ENCODE measurements around the gene SPOCK1. TPM values are rescaled to one million over a fixed set of nuclear protein-coding genes. Genes with fewer than 3 reads are reported as not detected.

The SPOCK1 gene
- total and polyA plus RNA-seq, 2 of the 13 experiments (the other 11 are each of a cell fraction or from before 2014, with no cell fraction given): 0.18 to 0.29 TPM

DNA sequence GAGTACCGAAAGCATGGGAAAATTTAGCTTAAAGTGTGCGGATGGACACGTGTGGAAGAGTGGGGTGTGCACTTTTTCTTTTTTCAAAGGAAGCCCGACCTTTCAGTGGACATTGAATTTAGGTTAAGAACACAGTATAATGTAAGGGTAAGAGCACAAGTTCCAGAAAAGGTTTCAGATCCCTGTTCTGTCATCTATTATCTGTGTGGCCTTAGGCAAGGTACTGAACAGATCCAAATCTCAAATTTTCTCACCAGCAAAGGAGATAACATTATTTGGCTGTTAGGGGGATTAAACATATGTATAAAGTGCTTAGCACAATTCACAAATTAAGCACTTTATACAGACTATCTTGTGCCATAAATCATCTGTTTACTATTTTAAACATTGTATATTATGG lies 441.0 kb downstream of the SPOCK1 start:
- CTCF ChIA-PET (ENCODE audit: low intra/inter-chr PET ratio, low total read pairs): no interaction called here
- no peak for TF ChIP-seq HMG20A (CRISPR knock-in tag; IDR thresholded peaks at IDR 0.05; ENCODE audit: borderline replicate concordance)
- TF ChIP-seq SNRNP70 (IDR thresholded peaks at IDR 0.05; ENCODE audit: low read depth, low read length): no peak
- no peak for TF ChIP-seq MXD4 (CRISPR knock-in tag; IDR thresholded peaks at IDR 0.05)
- no peak for TF ChIP-seq ZNF350 (CRISPR knock-in tag; IDR thresholded peaks at IDR 0.05; ENCODE audit: borderline replicate concordance, low read depth)
- no peak for TF ChIP-seq ZNF143 (CRISPR knock-in tag; IDR thresholded peaks at IDR 0.05)
- TF ChIP-seq, protein P1, sequence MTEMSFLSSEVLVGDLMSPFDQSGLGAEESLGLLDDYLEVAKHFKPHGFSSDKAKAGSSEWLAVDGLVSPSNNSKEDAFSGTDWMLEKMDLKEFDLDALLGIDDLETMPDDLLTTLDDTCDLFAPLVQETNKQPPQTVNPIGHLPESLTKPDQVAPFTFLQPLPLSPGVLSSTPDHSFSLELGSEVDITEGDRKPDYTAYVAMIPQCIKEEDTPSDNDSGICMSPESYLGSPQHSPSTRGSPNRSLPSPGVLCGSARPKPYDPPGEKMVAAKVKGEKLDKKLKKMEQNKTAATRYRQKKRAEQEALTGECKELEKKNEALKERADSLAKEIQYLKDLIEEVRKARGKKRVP (CRISPR knock-in tag; IDR thresholded peaks at IDR 0.05): no peak
- BruUV-seq (replicated peaks): no TSS peak
- Histone ChIP-seq H3K4me1 (ENCODE audit: insufficient read depth, low read length) (no peaks in the 10 kb centered on the region), H3K27me3 (ENCODE audit: control insufficient read depth in 1 of 2, insufficient read depth in 2 of 2, low read length in 2 of 2) (no peaks in the 10 kb centered on the region; a peak in 1 of 5 replicates), H3K4me2 (ENCODE audit: low read depth, low read length) (no peak overlapping the region), H4K20me1 (ENCODE audit: insufficient read depth, low read length) (no peaks in the 10 kb centered on the region), H3K79me2 (ENCODE audit: insufficient read depth, low read length) (no peaks in the 10 kb centered on the region), H3K9ac (ENCODE audit: insufficient read depth, low read depth, low read length) (no peak overlapping the region), H2AFZ (ENCODE audit: low read length) (no peak overlapping the region), H3K27ac (ENCODE audit: extremely low read length, insufficient read depth, low read length) (no peak overlapping the region), H3K4me3 (replicated peaks in 1 of 3; ENCODE audit: insufficient read depth in 1 of 3, low read depth in 2 of 3, low read length in 3 of 3) (no peak overlapping the region), H3K9me3 (ENCODE audit: low read length) (no peaks in the 10 kb centered on the region), H3K36me3 (replicated peaks in 1 of 2; ENCODE audit: control insufficient read depth in 1 of 2, insufficient read depth in 2 of 2, low read length in 2 of 2) (no peaks in the 10 kb centered on the region)
- in situ Hi-C loops (cut with HindIII; ENCODE audit: extremely low pct_ligation_motif_present, low pct_unique_long_range_greater_than_20kb): no loop called here
- 37% methylated on average over 4 of the region's 4 CpGs for WGBS (ENCODE audit: low lambda C conversion rate)
- ATAC-seq (no peak), FAIRE-seq (no peak), DNase-seq (ENCODE audit: low spot score) (no peak)
- POLR2A ChIA-PET: no interaction called here
- intact Hi-C loops (cut with micrococcal nuclease; ENCODE audit: unreplicated experiment): no loop called here

DNA sequence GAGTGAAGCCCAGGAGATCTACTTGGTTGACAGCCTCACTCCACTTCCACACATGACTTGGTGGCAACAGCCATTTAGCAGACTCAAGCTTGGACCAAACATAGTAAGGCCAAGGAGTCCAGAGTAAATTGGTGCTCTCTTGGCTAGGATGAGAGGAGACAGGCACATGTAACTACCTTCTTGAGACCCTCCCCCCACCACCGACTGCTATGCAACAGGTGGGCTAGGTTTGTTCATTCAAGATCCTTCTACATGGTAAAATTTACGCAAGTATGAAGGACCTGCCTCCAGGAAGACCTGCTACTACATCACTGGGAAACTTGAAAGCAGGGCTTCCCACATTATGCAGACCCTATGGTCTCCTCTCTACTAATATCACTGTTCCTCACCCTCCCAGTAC lies 442.4 kb downstream of the SPOCK1 start:
- no TSS peak for BruUV-seq (replicated peaks)
- Histone ChIP-seq H3K79me2 (ENCODE audit: insufficient read depth, low read length) (no peaks in the 10 kb centered on the region), H2AFZ (ENCODE audit: low read length) (no peak overlapping the region), H3K4me1 (ENCODE audit: insufficient read depth, low read length) (no peaks in the 10 kb centered on the region), H3K9ac (ENCODE audit: insufficient read depth, low read depth, low read length) (no peak overlapping the region), H4K20me1 (ENCODE audit: insufficient read depth, low read length) (no peaks in the 10 kb centered on the region), H3K27me3 (ENCODE audit: control insufficient read depth in 1 of 2, insufficient read depth in 2 of 2, low read length in 2 of 2) (no peaks in the 10 kb centered on the region; a peak in 1 of 5 replicates), H3K9me3 (ENCODE audit: low read length) (no peaks in the 10 kb centered on the region), H3K4me2 (ENCODE audit: low read depth, low read length) (no peak overlapping the region), H3K36me3 (replicated peaks in 1 of 2; ENCODE audit: control insufficient read depth in 1 of 2, insufficient read depth in 2 of 2, low read length in 2 of 2) (no peaks in the 10 kb centered on the region), H3K27ac (ENCODE audit: extremely low read length, insufficient read depth, low read length) (no peak overlapping the region), H3K4me3 (replicated peaks in 1 of 3; ENCODE audit: insufficient read depth in 1 of 3, low read depth in 2 of 3, low read length in 3 of 3) (no peak overlapping the region)
- no peak for FAIRE-seq
- POLR2A ChIA-PET: no interaction called here
- ATAC-seq: no peak
- no peak for DNase-seq (ENCODE audit: low spot score)
- CTCF ChIA-PET (ENCODE audit: low intra/inter-chr PET ratio, low total read pairs): no interaction called here
- 13% methylated on average over 2 of the region's 2 CpGs for WGBS (ENCODE audit: low lambda C conversion rate)
- intact Hi-C loops (cut with micrococcal nuclease; ENCODE audit: unreplicated experiment) (no loop called here), in situ Hi-C loops (cut with HindIII; ENCODE audit: extremely low pct_ligation_motif_present, low pct_unique_long_range_greater_than_20kb) (no loop called here)
- TF ChIP-seq, protein P2, sequence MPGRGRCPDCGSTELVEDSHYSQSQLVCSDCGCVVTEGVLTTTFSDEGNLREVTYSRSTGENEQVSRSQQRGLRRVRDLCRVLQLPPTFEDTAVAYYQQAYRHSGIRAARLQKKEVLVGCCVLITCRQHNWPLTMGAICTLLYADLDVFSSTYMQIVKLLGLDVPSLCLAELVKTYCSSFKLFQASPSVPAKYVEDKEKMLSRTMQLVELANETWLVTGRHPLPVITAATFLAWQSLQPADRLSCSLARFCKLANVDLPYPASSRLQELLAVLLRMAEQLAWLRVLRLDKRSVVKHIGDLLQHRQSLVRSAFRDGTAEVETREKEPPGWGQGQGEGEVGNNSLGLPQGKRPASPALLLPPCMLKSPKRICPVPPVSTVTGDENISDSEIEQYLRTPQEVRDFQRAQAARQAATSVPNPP (CRISPR knock-in tag; IDR thresholded peaks at IDR 0.05): no peak
- no peak for TF ChIP-seq CENPT (CRISPR knock-in tag; IDR thresholded peaks at IDR 0.05; ENCODE audit: low read depth)
- no peak for TF ChIP-seq MED13 (CRISPR knock-in tag; IDR thresholded peaks at IDR 0.05)
